ENCODE measurements around the gene ETNK1.
"Not testable (repeated sequence)": the region's sequence is repeated elsewhere in the genome, so short reads cannot be mapped to it uniquely, and the experiment has no call there.

The ETNK1 gene

DNA sequence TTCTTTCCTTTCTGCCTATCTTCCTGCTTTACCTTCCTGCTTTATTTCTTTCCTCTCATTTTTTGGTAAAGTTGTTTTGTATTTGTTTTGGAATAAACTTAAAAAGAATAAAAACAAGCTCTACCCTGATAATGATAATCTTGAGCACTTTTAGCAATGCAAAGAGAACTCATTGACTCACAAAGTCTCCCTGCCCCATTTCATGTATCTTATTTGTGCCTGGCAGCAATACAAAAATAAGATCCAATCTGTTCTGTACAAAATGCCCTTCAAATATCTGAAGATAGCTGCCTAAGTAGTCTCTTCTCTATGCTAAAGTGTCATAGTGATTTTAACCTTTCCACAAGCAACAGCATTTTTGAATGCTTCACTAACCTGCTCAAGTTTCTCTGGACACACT, 31.1 kb upstream of the ETNK1 start:
- no peaks in the 10 kb centered on the region for H3F3A ChIP-seq (ENCODE audit: insufficient read depth, low read length)
- H3K27ac ChIP-seq (ENCODE audit: low read depth, low read length, poor library complexity, severe bottlenecking): no peak overlapping the region
- no peaks in the 10 kb centered on the region for H3K9me3 ChIP-seq (ENCODE audit: low read length)
- H3K79me2 ChIP-seq (ENCODE audit: insufficient read depth, low read length): no peaks in the 10 kb centered on the region
- H2AFZ ChIP-seq (ENCODE audit: low read length): no peak overlapping the region
- no peaks in the 10 kb centered on the region for H4K20me1 ChIP-seq (ENCODE audit: insufficient read depth, low read length)
- H3K36me3 ChIP-seq (ENCODE audit: insufficient read depth, low read length): no peaks in the 10 kb centered on the region
- H3K4me1 ChIP-seq (ENCODE audit: insufficient read depth, low read length, severe bottlenecking): no peaks in the 10 kb centered on the region
- TF ChIP-seq EZH2 (IDR thresholded peaks at IDR 0.05; ENCODE audit: borderline replicate concordance, low read length): no peak
- TF ChIP-seq, protein P1, sequence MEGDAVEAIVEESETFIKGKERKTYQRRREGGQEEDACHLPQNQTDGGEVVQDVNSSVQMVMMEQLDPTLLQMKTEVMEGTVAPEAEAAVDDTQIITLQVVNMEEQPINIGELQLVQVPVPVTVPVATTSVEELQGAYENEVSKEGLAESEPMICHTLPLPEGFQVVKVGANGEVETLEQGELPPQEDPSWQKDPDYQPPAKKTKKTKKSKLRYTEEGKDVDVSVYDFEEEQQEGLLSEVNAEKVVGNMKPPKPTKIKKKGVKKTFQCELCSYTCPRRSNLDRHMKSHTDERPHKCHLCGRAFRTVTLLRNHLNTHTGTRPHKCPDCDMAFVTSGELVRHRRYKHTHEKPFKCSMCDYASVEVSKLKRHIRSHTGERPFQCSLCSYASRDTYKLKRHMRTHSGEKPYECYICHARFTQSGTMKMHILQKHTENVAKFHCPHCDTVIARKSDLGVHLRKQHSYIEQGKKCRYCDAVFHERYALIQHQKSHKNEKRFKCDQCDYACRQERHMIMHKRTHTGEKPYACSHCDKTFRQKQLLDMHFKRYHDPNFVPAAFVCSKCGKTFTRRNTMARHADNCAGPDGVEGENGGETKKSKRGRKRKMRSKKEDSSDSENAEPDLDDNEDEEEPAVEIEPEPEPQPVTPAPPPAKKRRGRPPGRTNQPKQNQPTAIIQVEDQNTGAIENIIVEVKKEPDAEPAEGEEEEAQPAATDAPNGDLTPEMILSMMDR (IDR thresholded peaks at IDR 0.05; ENCODE audit: low read length): no peak
- no peaks in the 10 kb centered on the region for H3K9me2 ChIP-seq (ENCODE audit: low read depth, low read length)
- H3K27me3 ChIP-seq (ENCODE audit: insufficient read depth, low read length): no peaks in the 10 kb centered on the region
- no peak overlapping the region for H3K9ac ChIP-seq (ENCODE audit: low read length)
- H3K4me2 ChIP-seq (ENCODE audit: low read length): no peak overlapping the region
- no peak overlapping the region for H3K4me3 ChIP-seq (ENCODE audit: low read depth, low read length, poor library complexity, severe bottlenecking)

- H3K27ac ChIP-seq (ENCODE audit: low read depth, low read length, poor library complexity, severe bottlenecking); H3K4me1 ChIP-seq (ENCODE audit: insufficient read depth, low read length, severe bottlenecking); H3K9me2 ChIP-seq (ENCODE audit: low read depth, low read length); H4K20me1 ChIP-seq (ENCODE audit: insufficient read depth, low read length); H3K27me3 ChIP-seq (ENCODE audit: insufficient read depth, low read length); H2AFZ ChIP-seq (ENCODE audit: low read length); H3K4me3 ChIP-seq (ENCODE audit: low read depth, low read length, poor library complexity, severe bottlenecking); H3K9me3 ChIP-seq (ENCODE audit: low read length); H3K9ac ChIP-seq (ENCODE audit: low read length); H3F3A ChIP-seq (ENCODE audit: insufficient read depth, low read length); H3K4me2 ChIP-seq (ENCODE audit: low read length); H3K79me2 ChIP-seq (ENCODE audit: insufficient read depth, low read length); H3K36me3 ChIP-seq (ENCODE audit: insufficient read depth, low read length): not testable (repeated sequence)
These were observed 27.4 kb upstream of the ETNK1 start for GRCh38 chr12:22597539-22597938.

GRCh38 chr12:22598141-22598762, 26.7 kb upstream of the ETNK1 start:
- Histone ChIP-seq H3K9me2 (ENCODE audit: low read depth, low read length) (no peaks in the 10 kb centered on the region), H3K27ac (ENCODE audit: low read depth, low read length, poor library complexity, severe bottlenecking) (no peak overlapping the region)

More at GRCh38 chr12:22598141-22598762, 26.7 kb upstream of the ETNK1 start:
- Histone ChIP-seq H3K4me1 (ENCODE audit: insufficient read depth, low read length, severe bottlenecking) (no peaks in the 10 kb centered on the region), H4K20me1 (ENCODE audit: insufficient read depth, low read length) (no peaks in the 10 kb centered on the region), H2AFZ (ENCODE audit: low read length) (no peak overlapping the region), H3K79me2 (ENCODE audit: insufficient read depth, low read length) (no peaks in the 10 kb centered on the region), H3K9me3 (ENCODE audit: low read length) (no peaks in the 10 kb centered on the region), H3F3A (ENCODE audit: insufficient read depth, low read length) (no peaks in the 10 kb centered on the region), H3K27me3 (ENCODE audit: insufficient read depth, low read length) (no peaks in the 10 kb centered on the region), H3K4me3 (ENCODE audit: low read depth, low read length, poor library complexity, severe bottlenecking) (no peak overlapping the region), H3K4me2 (ENCODE audit: low read length) (no peak overlapping the region), H3K9ac (ENCODE audit: low read length) (no peak overlapping the region), H3K36me3 (ENCODE audit: insufficient read depth, low read length) (no peaks in the 10 kb centered on the region)
- TF ChIP-seq, protein P1 (IDR thresholded peaks at IDR 0.05; ENCODE audit: low read length): no peak
- TF ChIP-seq EZH2 (IDR thresholded peaks at IDR 0.05; ENCODE audit: borderline replicate concordance, low read length): no peak
